Peyer's patch (tissue), 4 donors: ENCODE data around the gene ENTPD8.
A peak's percentile ranks its signal among the peaks of the same experiment; 100 is the strongest.

Experiments
- CTCF ChIP-seq, 6 experiments: fragments of 450-650 bp in 4 of 6; fragments of 200-600 bp in 2 of 6; sonication (generic) in 1 of 6; IDR thresholded peaks; one replicate each; pipeline ENCODE4 v1.5.1; 2017 to 2019; ENCODE audit warnings: antibody characterized with exemption in 6 of 6, mild to moderate bottlenecking in 3 of 6, moderate library complexity in 1 of 6
- POLR2A ChIP-seq, 2 donors: fragments of 450-650 bp; IDR thresholded peaks; one replicate each; pipeline ENCODE4 v1.5.1; 2017; ENCODE audit warnings: antibody characterized with exemption in 2 of 2, mild to moderate bottlenecking in 2 of 2, moderate library complexity in 2 of 2

- TF ChIP-seq CTCF (IDR thresholded peaks at IDR 0.05) = peak in 2 of 6 experiments; percentile 14 to 19
- TF ChIP-seq POLR2A (IDR thresholded peaks at IDR 0.05) = no peak
Measured at GRCh38 chr9:137461663-137462395, 20.7 kb upstream of the ENTPD8 start.
